ENCODE measurements around the gene RGL1. TPM values are rescaled to one million over a fixed set of nuclear protein-coding genes. Genes with fewer than 3 reads are reported as not detected.

RGL1 gene
- total and polyA plus RNA-seq, 9 of the 15 experiments (the other 6 are each of a cell fraction or from before 2014, with no cell fraction given) = under 0.01 to 0.07 (median 0.04) TPM

DNA sequence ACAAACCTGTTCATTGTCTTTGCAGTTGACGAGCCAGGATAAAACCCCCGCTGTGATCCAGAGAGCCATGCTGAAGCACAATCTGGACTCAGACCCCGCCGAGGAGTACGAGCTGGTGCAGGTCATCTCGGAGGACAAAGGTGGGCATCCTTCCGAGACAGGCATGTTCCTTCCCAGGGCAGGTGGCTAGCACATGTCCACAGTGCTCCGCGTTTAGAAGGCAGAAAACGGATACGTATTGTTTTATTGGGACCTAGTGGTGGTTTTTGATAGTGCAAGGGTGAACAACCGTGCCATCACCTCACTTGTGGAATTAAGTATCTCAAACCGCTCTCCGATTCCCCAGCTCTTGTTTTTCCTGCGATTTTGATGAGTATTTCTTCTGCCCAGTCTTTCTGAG is 117.3 kb downstream of the RGL1 start (continued):
- peak; percentile 60 for TF ChIP-seq MAX (CRISPR knock-in tag; IDR thresholded peaks at IDR 0.05)
- TF ChIP-seq ZBTB17 (CRISPR knock-in tag; IDR thresholded peaks at IDR 0.05) = no peak
- TF ChIP-seq, protein P1, sequence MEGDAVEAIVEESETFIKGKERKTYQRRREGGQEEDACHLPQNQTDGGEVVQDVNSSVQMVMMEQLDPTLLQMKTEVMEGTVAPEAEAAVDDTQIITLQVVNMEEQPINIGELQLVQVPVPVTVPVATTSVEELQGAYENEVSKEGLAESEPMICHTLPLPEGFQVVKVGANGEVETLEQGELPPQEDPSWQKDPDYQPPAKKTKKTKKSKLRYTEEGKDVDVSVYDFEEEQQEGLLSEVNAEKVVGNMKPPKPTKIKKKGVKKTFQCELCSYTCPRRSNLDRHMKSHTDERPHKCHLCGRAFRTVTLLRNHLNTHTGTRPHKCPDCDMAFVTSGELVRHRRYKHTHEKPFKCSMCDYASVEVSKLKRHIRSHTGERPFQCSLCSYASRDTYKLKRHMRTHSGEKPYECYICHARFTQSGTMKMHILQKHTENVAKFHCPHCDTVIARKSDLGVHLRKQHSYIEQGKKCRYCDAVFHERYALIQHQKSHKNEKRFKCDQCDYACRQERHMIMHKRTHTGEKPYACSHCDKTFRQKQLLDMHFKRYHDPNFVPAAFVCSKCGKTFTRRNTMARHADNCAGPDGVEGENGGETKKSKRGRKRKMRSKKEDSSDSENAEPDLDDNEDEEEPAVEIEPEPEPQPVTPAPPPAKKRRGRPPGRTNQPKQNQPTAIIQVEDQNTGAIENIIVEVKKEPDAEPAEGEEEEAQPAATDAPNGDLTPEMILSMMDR (IDR thresholded peaks at IDR 0.05 in 2 of 3, conservative IDR thresholded peaks at IDR 0.05 in 1 of 3; ENCODE audit: insufficient read depth in 2 of 3, low read depth in 1 of 3, low read length in 3 of 3) = peak; percentile 29 to 66 (median 42); a peak in 4 of 6 replicates
- no peak for TF ChIP-seq SRSF1 (IDR thresholded peaks at IDR 0.05; ENCODE audit: low read depth, low read length)
- TF ChIP-seq MYC (IDR thresholded peaks at IDR 0.05; ENCODE audit: low read depth, low read length) = peak; percentile 27; the same call in 1 of the 2 replicates
- TF ChIP-seq MYC (CRISPR knock-in tag; IDR thresholded peaks at IDR 0.05; ENCODE audit: borderline replicate concordance, low read depth) = no peak
- peak in 1 of 2 experiments; percentile 39 for TF ChIP-seq E2F6 (IDR thresholded peaks at IDR 0.05; ENCODE audit: borderline replicate concordance in 1 of 2, extremely low read depth in 1 of 2, insufficient read depth in 1 of 2, insufficient read length in 1 of 2, low read depth in 1 of 2, low read length in 1 of 2, poor library complexity in 1 of 2, severe bottlenecking in 1 of 2)
- peak; percentile 53 for TF ChIP-seq MGA (IDR thresholded peaks at IDR 0.05)
- TF ChIP-seq POLR2B (IDR thresholded peaks at IDR 0.05; ENCODE audit: low read depth, partially characterized antibody) = no peak
- 0 out of 2 replicates have a peak, but pooled peaks have one; percentile 0 for TF ChIP-seq TEAD4 (IDR thresholded peaks at IDR 0.05; ENCODE audit: low read length)
- no peak for TF ChIP-seq TEAD4 (CRISPR knock-in tag; IDR thresholded peaks at IDR 0.05; ENCODE audit: borderline replicate concordance)

Measured in K562 (cell line).